Adrenal gland (tissue), 12 donors: ENCODE data around the gene KIRREL3. TPM values are rescaled to one million over a fixed set of nuclear protein-coding genes. Genes with fewer than 3 reads are reported as not detected.

ENCODE experiments used
- DNase-seq, 7 donors: peaks; one replicate each; pipeline ENCODE4 v3.0.0-alpha.2; 2019 to 2020
- H3K27ac ChIP-seq, 5 donors: fragments of 200-600 bp; sonication (generic) in 4 of 5; 1 replicate in 3 of 5; 2 replicates in 2 of 5; pipeline versions ENCODE4 v1.5.1 to v1.8.0; 2016 to 2020; ENCODE audit warnings: mild to moderate bottlenecking in 1 of 5
- H3K27me3 ChIP-seq: fragments of 200-600 bp; 2 replicates; pipeline ENCODE4 v1.8.0; 2021
- H3K36me3 ChIP-seq, 2 donors: fragments of 200-600 bp; replicated peaks in 1 of 2; 1 replicate in 1 of 2; 2 replicates in 1 of 2; pipeline versions ENCODE4 v1.5.1 to v1.8.0; 2018 to 2022
- H3K4me1 ChIP-seq, 2 donors: fragments of 200-600 bp; replicated peaks in 1 of 2; 1 replicate in 1 of 2; 2 replicates in 1 of 2; pipeline versions ENCODE4 v1.5.1 to v1.8.0; 2018 to 2021
- H3K4me3 ChIP-seq, 4 donors: fragments of 200-600 bp; sonication (generic) in 3 of 4; one replicate each; pipeline ENCODE4 v1.5.1; 2016 to 2018
- H3K9me3 ChIP-seq, 3 donors: fragments of 200-600 bp; sonication (generic) in 1 of 3; replicated peaks in 1 of 3; 1 replicate in 2 of 3; 2 replicates in 1 of 3; pipeline versions ENCODE4 v1.5.1 to v1.8.0; 2016 to 2021
- CTCF ChIP-seq, 6 experiments: fragments of 450-650 bp in 4 of 6; fragments of 200-600 bp in 2 of 6; sonication (generic) in 1 of 6; IDR thresholded peaks; 1 replicate in 5 of 6; 2 replicates in 1 of 6; pipeline versions ENCODE4 v1.5.1 to v1.8.0; 2016 to 2021; ENCODE audit warnings: antibody characterized with exemption in 6 of 6, mild to moderate bottlenecking in 2 of 6, moderate library complexity in 1 of 6
- POLR2A ChIP-seq, 2 donors: fragments of 450-650 bp; IDR thresholded peaks; one replicate each; pipeline ENCODE4 v1.6.1; 2017; ENCODE audit warnings: antibody characterized with exemption in 2 of 2, mild to moderate bottlenecking in 2 of 2, moderate library complexity in 1 of 2
- WGBS, 4 donors: extraction: QIAGEN DNeasy Blood & Tissue Kit in 2 of 4; methylation state at CpG; one replicate each; pipeline versions ENCODE4 v1.1.5 to v1.1.7; 2013 to 2017; 5-methylcytosine and 5-hydroxymethylcytosine counted together
- intact Hi-C, 2 donors: fragments of 100-400 bp; cut with DNase I; formaldehyde crosslinking; loops; one replicate each; pipeline versions ENCODE4 v1.14.1 to v1.15.0; 2022 to 2023
- polyA plus RNA-seq, 3 donors: library from polyadenylated mRNA; stranded (reverse); fragments of 200-250 nt in 2 of 3; fragments of 350-450 nt in 1 of 3; fragmentation: Illumina TruSeq in 1 of 3; extraction: RNeasy Lipid Tissue Mini Kit (QIAGEN cat#74804) in 1 of 3; gene quantifications; one replicate each; pipeline ENCODE4 v1.2.3, GENCODE V29; 2013 to 2014
- total RNA-seq, 9 donors: library from RNA; depleted of rRNA in 4 of 9; stranded (reverse); fragments of >200 nt in 4 of 9; fragments of 120-200 nt in 1 of 9; fragmentation: NEBNext Ultra II Directional in 1 of 9; extraction: Animal tissue kit (Norgen Biotek cat#: 25700) in 1 of 9; gene quantifications; one replicate each; pipeline versions ENCODE4 v1.1.0 to v1.2.4, GENCODE V29; 2013 to 2023
- donor health status: healthy with polysubstance abuse.
- donor health status: Bipolar disorder and iron deficiency.
- donor health status: DM: yes; HTN: yes; CAD: no.
- donor health status: DM: no; HTN: no; CAD: no.
- donor health status: DM: no; HTN: no; CAD: no.
- donor health status: DM: yes; HTN: yes; CAD: no.

Gene KIRREL3
- total and polyA plus RNA-seq, 12 donors: 0.07 to 4.1 (median 0.64) TPM; not detected in 1

- no peaks in the 10 kb centered on the region for H3K9me3 ChIP-seq
Observed at GRCh38 chr11:126898802-126899201, 101.8 kb downstream of the KIRREL3 start.

GRCh38 chr11:126897430-126897829 is 103.1 kb downstream of the KIRREL3 start:
- H3K27ac ChIP-seq: no peak overlapping the region
- no peak overlapping the region for H3K4me3 ChIP-seq
- no peaks in the 10 kb centered on the region for H3K4me1 ChIP-seq
- no peaks in the 10 kb centered on the region for H3K27me3 ChIP-seq
- intact Hi-C loops: no loop called here
- DNase-seq: no peak
- no peak for TF ChIP-seq CTCF (IDR thresholded peaks at IDR 0.05)
- no peak for TF ChIP-seq POLR2A (IDR thresholded peaks at IDR 0.05)
- no peaks in the 10 kb centered on the region for H3K36me3 ChIP-seq
- no peaks in the 10 kb centered on the region for H3K9me3 ChIP-seq
- 63 to 83% (median 74%) methylated on average over 2 of the region's 2 CpGs for WGBS, 4 donors

More at GRCh38 chr11:126898802-126899201, 101.8 kb downstream of the KIRREL3 start:
- Histone ChIP-seq H3K27ac (no peak overlapping the region), H3K4me3 (no peak overlapping the region), H3K4me1 (no peaks in the 10 kb centered on the region), H3K36me3 (no peaks in the 10 kb centered on the region), H3K27me3 (no peaks in the 10 kb centered on the region)
- 73 to 86% (median 76%) methylated on average over 3 of the region's 3 CpGs for WGBS, 4 donors
- intact Hi-C loops: no loop called here
- TF ChIP-seq CTCF (IDR thresholded peaks at IDR 0.05) (no peak), POLR2A (IDR thresholded peaks at IDR 0.05) (no peak)
- no peak for DNase-seq

- Histone ChIP-seq H3K4me3 (no peak overlapping the region), H3K9me3 (no peaks in the 10 kb centered on the region), H3K4me1 (no peaks in the 10 kb centered on the region), H3K36me3 (no peaks in the 10 kb centered on the region), H3K27ac (no peak overlapping the region), H3K27me3 (no peaks in the 10 kb centered on the region)
- DNase-seq: no peak
- intact Hi-C loops: no loop called here
- TF ChIP-seq CTCF (IDR thresholded peaks at IDR 0.05): no peak
- no peak for TF ChIP-seq POLR2A (IDR thresholded peaks at IDR 0.05)
Observed at GRCh38 chr11:126896025-126896424, 104.5 kb downstream of the KIRREL3 start.

- no peak for DNase-seq
- TF ChIP-seq CTCF (IDR thresholded peaks at IDR 0.05): no peak
- no peak for TF ChIP-seq POLR2A (IDR thresholded peaks at IDR 0.05)
- WGBS, 4 donors: 49 to 59% (median 56%) methylated on average over 5 of the region's 5 CpGs
Observed at GRCh38 chr11:126893796-126894195, 106.8 kb downstream of the KIRREL3 start.

More at GRCh38 chr11:126893796-126894195, 106.8 kb downstream of the KIRREL3 start:
- Histone ChIP-seq H3K36me3 (no peaks in the 10 kb centered on the region), H3K9me3 (no peaks in the 10 kb centered on the region), H3K27me3 (no peaks in the 10 kb centered on the region), H3K4me3 (no peak overlapping the region), H3K27ac (no peak overlapping the region), H3K4me1 (no peaks in the 10 kb centered on the region)
- intact Hi-C loops: no loop called here
